Left cardiac atrium (tissue), 4 donors: ENCODE results near the gene ADAMTS17. TPM values are rescaled to one million over a fixed set of nuclear protein-coding genes. Genes with fewer than 3 reads are reported as not detected.

Experiments used
- ATAC-seq, 2 donors: fragments of 200-7000 bp; cut with Tn5 transposase; one replicate each; pipeline ENCODE4 v1.9.1; 2020; ENCODE audit warnings: mild to moderate bottlenecking in 2 of 2, moderate library complexity in 2 of 2
- DNase-seq: peaks from one replicate; pipeline ENCODE4 v3.0.0-alpha.2; 2020
- intact Hi-C, 2 donors: fragments of 100-400 bp; cut with DNase I; formaldehyde crosslinking; loops; one replicate each; pipeline versions ENCODE4 v1.14.1 to v1.15.1; 2022 to 2023
- total RNA-seq, 2 donors: library from RNA; stranded (reverse); fragmentation: NEBNext Ultra II Directional; extraction: Animal tissue kit (Norgen Biotek cat#: 25700); gene quantifications; one replicate each; pipeline ENCODE4 v1.2.1, GENCODE V29; 2021
- donor health status: DM: no; HTN: yes; CAD: no.
- donor health status: DM: no; HTN: yes; CAD: no; lungs with severe emphysema.
- donor health status: DM: yes; HTN: yes; CAD: no.
- donor health status: Dilated cardiomyopathy.

Gene ADAMTS17
- total RNA-seq, 2 donors from 2014 or later: 3.2 to 6.3 TPM

- intact Hi-C loops: no loop called here
- DNase-seq: peak; percentile 57
- peak in 1 of 2 donors; percentile 87 for ATAC-seq
These were observed 57.1 kb downstream of the ADAMTS17 start for GRCh38 chr15:100284701-100285100.

- ATAC-seq (peak in 1 of 2 donors; percentile 23), DNase-seq (no peak)
- intact Hi-C loops: no loop called here
These were observed 57.6 kb downstream of the ADAMTS17 start for GRCh38 chr15:100284191-100284590.

GRCh38 chr15:100281096-100281917 is 60.5 kb downstream of the ADAMTS17 start:
- DNase-seq (no peak), ATAC-seq (no peak)
- intact Hi-C loops: no loop called here

DNA sequence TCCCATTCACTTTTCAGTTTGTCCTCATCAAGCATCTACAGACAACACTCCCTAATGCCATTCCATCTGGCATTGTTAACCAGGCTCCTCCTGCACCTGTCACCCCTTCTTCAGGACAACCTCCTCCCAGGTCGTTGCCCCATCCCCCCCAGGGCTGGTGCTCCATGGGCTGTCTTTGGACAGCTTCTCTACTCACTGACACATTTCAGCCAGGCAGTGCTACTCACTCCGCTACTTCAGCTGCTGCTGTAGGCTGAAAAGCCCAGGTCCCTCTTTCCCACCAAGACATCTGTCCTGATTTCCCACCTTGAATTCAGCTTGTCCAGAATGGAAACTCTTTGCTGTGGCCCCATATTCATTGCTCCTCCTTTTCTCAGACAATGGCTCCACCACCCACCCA is 61.9 kb downstream of the ADAMTS17 start:
- DNase-seq (no peak), ATAC-seq (peak in 1 of 2 donors; percentile 15)
- intact Hi-C loops: no loop called here

- ATAC-seq: peak; percentile 41 to 79
- intact Hi-C loops: no loop called here
- DNase-seq: no peak
These were observed 62.3 kb downstream of the ADAMTS17 start for GRCh38 chr15:100279446-100279845.

DNA sequence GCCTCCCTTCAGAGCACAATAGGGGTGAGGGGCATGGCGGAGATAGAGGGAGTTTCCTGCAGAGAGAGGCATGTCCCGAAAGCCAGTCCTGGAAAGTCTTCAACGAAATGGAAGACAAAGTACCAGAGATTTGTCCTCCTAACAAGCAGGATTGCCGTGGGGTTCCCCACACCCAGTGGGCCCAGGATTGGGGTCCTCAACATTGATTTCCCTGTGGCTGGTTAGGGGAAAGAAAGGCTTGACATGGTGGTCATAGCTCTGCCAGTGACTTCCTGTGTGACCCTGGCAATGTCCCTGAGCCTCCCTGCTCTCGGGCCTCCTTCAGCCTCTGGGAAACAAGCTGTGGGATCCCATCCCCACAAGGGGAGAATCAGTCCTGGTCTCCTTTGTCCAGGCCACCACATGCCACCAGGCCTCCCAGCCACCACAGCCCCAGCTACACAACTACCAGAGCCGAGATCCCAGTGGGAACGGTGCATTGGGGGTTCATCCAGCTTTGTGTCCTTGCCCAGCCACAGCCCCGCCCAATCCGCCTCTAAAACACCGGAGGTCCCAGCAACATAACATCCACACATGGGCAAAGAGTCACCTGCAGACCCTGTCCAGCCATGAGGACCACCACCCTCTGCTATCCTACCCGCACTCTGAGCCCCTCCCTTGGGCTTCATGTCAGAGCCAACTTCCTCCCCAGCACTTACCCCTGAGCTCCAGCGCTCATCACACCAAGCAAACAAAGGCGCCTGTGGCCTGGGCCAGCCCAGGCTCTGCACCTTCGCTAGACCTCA is 63.0 kb downstream of the ADAMTS17 start:
- ATAC-seq: peak in 1 of 2 donors; percentile 23
- intact Hi-C loops: no loop called here

DNA sequence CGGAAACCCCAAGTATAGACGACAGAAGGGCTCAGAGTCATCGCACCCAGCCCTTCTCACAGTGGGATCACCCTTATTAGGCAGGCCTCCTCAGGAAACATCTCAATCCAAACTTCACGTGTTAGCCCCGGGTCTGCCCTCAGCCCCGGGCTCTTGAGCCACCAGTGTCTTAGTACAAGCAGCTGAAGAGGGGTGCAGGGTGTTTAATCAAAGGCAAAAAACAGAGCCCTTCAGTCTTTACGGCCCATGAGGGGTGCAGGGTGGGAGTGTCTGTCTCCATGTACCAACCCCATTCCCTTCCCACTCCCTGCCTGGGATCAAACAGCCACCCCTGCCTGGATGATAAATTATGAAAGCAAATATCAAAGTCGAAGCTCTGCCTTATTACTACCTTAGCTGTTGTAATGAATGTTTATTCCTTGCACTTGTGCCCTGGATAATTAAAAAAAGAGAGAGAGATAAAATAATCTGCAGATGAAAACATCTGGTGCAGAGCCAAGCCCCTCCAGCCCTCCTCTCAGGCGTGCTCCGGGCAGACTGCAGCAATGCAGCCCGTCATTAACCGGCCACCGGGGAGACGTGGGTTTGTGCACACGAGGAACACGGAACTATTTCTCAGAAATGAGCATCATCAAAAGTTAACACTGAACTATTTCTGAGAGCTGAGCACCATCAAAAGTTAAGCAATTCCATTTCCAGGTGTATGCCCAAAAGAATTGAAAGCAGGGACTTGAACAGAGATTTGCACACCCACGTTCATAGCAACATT is 64.5 kb downstream of the ADAMTS17 start:
- ATAC-seq: no peak
- no peak for DNase-seq
- intact Hi-C loops: no loop called here

More for the DNA sequence above, 63.0 kb downstream of the ADAMTS17 start:
- no peak for DNase-seq

- ATAC-seq (no peak), DNase-seq (no peak)
- intact Hi-C loops: no loop called here
These were observed 65.3 kb downstream of the ADAMTS17 start for GRCh38 chr15:100276506-100276905.

GRCh38 chr15:100275641-100276040 is 66.1 kb downstream of the ADAMTS17 start:
- intact Hi-C loops: no loop called here
- DNase-seq: no peak
- ATAC-seq: no peak

DNA sequence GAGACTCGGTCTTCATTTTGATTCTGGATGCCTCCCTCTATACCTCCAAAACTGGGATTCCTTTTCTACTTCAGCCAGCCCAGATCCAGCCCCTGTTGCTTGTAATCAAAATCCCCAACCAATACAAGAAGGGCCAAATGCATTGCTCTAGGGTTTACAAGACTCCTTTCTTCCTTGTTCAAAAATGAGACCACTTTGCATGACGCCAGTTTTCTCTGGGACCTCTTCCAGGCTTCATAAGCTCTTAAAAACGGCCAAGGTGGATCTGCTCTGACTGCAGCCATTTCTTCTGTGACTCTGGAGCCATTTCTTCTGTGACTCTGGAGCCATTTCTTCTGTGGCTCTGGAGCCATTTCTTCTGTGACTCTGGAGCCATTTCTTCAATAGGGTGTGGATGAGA is 71.9 kb downstream of the ADAMTS17 start:
- DNase-seq (no peak), ATAC-seq (no peak)
- intact Hi-C loops: no loop called here

GRCh38 chr15:100266166-100266565 is 75.6 kb downstream of the ADAMTS17 start:
- ATAC-seq: no peak
- no peak for DNase-seq
- intact Hi-C loops: no loop called here

GRCh38 chr15:100265641-100266035 is 76.1 kb downstream of the ADAMTS17 start:
- intact Hi-C loops: no loop called here
- no peak for ATAC-seq
- DNase-seq: no peak

- intact Hi-C loops: no loop called here
- DNase-seq: no peak
- no peak for ATAC-seq
These were observed 76.7 kb downstream of the ADAMTS17 start for GRCh38 chr15:100264994-100265640.

GRCh38 chr15:100263721-100264455 is 77.9 kb downstream of the ADAMTS17 start:
- ATAC-seq: no peak
- DNase-seq: no peak
- intact Hi-C loops: no loop called here

- ATAC-seq (no peak), DNase-seq (no peak)
- intact Hi-C loops: no loop called here
These were observed 78.7 kb downstream of the ADAMTS17 start for GRCh38 chr15:100263031-100263430.

DNA sequence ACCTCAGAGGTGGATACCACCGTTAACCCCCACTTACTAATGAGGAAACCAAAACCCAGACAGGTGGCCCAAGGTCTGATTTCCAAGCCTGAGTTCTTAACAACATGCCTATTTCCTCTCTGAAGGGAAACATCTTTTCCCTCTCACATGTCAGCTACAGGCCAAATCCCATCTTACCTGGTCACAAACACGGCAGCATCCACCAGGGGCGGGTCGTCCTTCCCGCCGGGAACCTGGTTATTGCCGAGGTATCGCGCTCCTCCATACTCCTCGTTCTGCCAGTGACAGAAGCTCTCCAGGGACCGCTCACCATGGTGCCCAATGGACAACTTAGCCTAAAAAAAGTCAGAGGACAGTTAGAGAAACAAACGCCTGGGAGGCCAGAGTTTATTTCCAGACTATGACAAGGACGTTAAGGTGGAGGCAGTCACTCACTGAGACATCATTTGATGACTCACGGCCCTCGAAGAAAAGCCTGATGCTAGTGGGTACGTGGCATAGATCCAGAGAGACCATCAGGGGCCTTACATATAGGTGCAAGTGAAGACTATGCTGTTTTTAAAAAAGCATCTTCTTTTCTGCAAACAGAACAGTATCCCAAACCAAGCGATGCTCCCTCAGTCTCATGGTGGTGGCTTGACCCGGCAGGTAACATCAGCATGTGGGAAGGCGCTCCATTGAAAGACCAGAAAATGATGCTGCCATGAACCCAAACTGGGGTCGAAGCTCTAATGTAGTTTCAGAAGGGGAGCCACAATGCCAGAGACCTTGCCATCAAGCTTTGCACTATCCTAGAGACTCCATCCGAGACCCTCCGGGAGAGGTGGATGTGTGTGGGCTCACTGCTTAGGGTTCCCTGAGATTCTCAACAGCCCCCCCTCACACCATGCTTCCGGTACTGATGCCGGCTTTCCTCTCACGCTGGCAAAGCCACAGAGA is 80.2 kb downstream of the ADAMTS17 start:
- ATAC-seq (no peak), DNase-seq (no peak)
- intact Hi-C loops: no loop called here

DNA sequence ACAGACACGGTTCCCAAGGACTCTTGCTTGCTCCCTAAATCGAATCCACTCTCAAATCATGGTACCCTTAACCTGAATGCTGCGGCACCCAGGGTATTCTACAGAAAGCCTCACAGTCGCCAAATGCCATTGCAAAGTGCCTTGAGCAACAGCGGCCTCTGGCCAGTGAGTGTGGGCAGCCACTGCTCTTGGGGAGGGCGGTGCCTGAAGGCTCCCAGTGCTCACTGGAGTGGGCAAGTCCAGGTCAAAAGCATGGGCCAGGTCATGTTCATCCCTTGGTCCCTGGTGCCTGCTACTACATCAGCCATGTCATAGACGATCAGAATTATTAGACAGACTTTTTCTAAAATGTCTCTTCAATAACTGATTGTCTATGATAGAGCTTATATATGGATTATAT is 82.5 kb downstream of the ADAMTS17 start:
- intact Hi-C loops: no loop called here
- DNase-seq: no peak

More for the DNA sequence above, 82.5 kb downstream of the ADAMTS17 start:
- ATAC-seq: no peak
